ENCODE measurements around the gene CHD6.

DNA sequence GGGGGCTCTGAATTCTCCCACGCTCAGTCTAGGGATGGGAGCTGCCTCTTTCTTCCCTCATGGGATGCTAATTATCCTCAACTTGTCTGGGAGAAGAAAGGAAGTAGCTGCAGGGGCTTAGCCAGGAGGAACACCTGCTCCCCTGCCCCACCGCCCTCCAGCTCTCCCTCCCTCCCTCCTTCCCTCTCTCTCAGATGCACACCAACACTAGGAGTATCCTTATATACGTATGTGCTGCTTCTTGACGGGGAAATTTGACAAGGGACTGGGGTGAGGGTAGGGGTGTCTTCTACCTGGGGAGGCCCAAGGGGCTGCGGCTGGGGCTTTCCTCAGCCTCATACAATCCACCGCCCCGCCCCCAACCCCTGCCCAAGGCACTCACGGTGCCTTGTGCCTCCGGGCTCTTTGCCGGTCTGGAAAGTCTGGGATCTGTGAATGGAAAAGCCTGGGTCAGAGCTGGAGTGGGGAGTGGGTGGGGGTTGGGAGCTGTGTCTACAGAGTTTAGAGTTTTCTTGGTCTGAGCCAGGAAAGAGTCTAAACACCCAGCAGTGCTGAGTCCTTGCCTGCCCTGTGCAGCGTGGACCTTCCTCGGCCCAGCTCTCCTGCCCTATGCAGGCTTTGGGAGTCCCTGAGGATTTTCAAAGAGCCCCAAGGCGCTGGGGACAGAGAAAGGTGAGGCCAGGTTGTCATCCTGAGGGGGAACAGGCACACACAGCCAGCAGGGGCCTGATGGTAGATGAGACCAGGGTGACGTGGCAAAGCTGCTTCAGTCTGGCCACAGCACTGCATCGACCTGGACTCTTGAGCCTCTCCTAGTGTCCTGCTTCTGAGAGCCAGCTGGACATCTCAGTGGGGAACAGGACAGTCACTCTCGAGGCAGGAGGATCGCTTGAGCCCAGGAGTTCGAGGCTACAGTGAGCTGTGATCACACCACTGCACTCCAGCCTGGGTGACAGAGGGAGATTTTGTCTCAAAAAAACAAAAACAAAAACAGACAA, 222.2 kb downstream of the CHD6 start:
- TF ChIP-seq, protein P1, sequence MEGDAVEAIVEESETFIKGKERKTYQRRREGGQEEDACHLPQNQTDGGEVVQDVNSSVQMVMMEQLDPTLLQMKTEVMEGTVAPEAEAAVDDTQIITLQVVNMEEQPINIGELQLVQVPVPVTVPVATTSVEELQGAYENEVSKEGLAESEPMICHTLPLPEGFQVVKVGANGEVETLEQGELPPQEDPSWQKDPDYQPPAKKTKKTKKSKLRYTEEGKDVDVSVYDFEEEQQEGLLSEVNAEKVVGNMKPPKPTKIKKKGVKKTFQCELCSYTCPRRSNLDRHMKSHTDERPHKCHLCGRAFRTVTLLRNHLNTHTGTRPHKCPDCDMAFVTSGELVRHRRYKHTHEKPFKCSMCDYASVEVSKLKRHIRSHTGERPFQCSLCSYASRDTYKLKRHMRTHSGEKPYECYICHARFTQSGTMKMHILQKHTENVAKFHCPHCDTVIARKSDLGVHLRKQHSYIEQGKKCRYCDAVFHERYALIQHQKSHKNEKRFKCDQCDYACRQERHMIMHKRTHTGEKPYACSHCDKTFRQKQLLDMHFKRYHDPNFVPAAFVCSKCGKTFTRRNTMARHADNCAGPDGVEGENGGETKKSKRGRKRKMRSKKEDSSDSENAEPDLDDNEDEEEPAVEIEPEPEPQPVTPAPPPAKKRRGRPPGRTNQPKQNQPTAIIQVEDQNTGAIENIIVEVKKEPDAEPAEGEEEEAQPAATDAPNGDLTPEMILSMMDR (IDR thresholded peaks at IDR 0.05), result no peak
- TF ChIP-seq POLR2A (IDR thresholded peaks at IDR 0.05), result no peak

All from testis (tissue), 2 donors.